Stimulated activated CD8-positive, alpha-beta memory T cell treated with anti-CD3 and anti-CD28 coated beads, Interleukin-7, amount 100 ng/mL, for 48 hours (primary cell): ENCODE data around the gene DPP9.

ENCODE experiments used
- DNase-seq, 2 donors: peaks; one replicate each; pipeline ENCODE4 v3.0.0-alpha.2; 2020; ENCODE audit warnings: low read depth in 1 of 2; ENCODE audit errors: extremely low read depth in 1 of 2

DPP9 gene

DNA sequence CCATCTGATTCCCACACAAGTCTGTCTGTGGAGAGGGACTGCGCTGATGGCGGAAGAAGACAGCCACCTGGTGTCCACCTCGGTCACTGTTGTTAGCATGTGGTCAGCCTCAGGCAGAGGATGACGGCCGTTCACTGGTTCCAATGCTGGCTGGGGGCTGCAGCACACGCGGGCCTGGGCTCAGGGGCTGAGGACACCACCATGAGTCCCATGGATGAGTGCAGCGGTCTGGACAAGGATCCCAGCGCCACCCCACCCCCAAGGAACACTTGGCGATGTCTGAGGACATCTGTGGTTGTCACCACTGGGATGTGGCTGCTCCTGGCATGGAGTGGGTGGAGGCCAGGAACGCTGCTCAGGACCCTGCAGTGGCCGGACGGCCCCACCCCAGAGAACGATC lies 10.9 kb downstream of the DPP9 start:
- DNase-seq = no peak

DNA sequence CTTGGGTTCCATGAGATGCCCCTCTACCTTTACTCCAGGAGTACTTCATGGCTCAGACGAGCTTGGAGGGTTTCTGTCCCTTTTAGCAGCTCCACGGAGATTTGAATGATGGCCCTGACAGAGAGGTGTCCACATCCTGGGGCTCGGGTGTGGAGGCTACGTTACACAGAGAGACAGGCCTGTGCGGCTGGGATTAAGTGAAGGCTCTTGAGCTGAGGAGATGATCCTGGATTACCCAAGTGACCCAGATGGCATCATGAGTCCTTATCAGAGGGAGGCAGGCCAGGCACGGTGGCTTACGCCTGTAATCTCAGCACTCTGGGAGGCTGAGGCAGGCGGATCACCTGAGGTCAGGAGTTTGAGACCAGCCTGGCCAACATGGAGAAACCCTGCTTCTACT lies 12.4 kb downstream of the DPP9 start:
- no peak for DNase-seq

DNA sequence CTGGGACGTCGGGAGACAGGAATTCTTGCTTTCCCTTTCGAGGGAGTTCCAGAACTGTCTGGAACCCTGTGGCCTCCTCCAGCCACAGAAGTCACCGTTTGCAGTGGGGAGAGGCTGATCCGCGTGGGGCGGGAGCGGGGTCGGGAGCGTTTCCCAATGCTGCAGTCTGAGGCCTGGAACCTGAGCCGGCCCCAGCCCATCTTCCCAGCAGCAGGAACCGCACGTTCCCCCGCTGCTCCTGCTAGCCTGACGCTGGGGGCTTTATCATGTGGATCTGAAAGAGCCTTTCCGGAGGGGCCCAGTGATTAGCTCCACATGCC lies 13.4 kb downstream of the DPP9 start:
- DNase-seq = no peak

DNA sequence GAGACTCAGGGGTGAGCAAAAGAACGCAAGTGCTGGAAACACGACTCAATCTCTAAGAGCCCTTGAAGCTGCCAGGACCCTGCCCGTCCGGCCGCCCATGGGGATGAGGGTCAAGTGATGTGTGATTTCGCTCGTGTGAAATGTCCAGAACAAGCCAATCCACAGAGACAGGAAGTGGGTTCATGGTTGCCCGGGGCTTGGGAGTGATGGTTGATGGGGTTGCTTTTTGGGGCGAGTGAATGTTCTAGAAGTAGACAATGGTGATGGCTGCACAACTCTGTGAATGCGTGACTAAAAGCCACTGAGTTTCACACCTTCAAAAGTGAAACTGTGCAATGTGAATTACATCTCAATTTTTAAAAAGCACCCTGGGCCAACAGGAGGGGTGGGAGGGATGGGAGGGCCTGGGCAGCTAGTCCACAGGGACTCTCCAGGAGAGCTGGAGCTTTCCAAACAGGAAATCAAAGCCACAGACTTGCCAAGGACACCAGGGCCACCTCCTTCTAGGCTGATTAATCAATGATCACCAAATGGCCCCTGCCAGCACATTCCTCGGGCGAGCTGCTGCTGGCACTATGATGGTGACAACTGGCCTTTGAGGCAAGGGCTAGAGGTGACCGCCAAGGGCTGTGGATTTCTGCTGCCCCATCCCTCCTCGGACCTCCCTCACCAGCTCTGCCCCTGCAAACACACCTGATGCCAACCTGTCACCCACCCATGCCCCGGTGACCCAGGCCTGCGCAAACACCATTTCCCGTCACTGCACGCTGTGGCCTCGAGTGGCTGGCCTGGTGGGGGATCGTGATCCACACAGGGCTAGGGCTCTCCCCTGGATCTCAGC lies 14.0 kb downstream of the DPP9 start:
- DNase-seq = no peak

DNA sequence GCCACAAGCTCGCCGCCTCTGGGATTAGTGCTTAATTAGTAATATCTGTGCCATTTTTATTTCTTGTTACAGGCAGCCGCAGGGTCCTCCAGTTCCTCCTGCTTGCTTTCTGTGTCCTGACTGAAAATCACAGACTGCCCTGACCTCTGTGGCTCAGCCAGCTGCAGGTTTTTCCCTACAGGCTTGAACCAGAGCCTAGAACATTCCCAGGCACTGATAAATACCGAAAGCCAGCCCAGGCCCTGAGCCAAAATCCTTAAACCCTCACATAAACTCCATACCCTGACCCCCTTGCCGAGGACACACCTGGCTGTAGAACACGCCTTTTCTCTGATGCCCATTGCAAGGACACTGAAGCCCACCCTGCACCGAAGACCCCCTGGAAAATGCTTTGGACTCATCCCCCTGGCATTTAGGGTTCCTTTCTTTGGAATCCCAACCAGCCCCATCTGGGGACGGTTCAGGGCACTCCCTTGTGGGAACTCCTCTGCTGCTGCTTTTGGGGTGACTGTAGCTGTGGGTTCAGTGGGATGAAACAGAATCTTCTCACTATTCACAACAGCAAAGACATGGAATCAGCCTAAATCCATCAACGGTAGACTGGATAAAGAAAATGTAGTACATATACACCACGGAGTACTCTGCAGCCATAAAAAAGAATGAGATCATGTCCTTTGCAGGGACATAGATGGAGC lies 15.5 kb downstream of the DPP9 start:
- no peak for DNase-seq

DNA sequence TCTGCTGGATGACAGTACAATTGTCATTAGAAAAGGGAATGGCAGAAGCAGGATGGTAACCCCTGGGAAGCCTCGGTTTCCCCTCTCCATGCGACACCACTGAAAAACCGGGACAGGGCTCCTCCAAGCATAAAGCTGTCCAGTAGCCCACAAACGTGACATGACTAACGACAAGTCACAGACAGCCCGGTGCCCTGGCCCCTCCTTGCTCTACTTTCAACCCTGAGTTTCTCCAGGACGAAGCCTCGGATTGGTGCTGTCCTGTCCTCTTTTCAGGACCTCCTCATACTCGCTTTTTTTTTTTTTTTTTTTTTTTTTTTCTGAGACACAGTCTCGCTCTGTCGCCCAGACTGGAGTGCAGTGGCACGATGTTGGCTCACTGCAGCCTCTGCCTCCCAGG lies 16.3 kb downstream of the DPP9 start:
- no peak for DNase-seq

DNA sequence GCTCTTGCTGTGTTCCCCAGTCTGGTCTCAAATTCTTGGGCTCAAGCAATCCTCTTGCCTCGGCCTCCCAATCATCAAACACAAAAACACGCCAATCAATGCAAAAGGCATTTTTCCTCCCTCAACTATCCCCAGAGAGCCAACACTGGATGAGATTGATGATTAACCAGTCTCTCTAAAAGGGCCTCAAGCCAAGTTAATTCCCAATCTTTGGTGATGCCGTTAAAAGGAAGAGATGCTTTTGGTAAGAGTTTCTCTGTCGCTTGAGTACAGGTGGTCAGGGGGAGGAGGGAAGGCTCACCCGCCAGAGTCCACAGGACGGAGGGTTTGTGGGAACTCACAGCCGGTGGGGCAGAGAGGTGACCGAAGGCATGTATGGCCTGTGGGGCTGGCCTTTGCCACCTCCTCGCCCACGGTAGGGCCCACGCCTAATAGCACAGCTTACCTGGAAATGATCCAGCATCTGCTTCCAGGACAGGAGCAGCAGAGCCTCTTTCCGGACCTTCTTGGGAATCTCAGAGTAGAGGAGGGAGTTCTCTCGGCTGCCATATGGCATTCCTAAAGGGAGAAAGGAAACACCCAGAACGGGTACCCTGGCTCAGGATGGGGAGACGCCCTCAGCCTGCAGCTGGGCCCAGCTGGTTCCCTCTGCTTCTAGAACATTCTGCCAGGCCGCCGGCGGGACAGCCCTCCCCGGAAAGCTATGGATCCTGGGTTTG lies 18.1 kb downstream of the DPP9 start:
- no peak for DNase-seq

DNA sequence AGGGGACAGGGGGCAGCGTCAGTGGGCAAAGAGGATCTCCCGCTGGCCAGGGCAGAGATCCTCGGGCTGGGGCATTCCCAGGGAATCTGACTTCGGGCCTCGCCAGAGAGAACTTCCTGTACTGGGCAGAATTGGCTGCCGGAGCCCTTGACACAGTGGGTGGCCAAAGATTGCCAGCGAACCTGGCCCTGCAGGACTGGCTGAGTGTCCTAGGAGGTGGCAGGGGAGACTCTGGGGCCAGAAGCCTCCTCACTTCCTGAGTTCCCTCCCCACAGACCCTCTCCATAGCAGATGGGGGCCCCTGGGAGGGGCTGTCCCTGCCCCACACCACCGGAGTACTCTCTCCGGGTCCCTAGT lies 19.3 kb downstream of the DPP9 start:
- DNase-seq = no peak

DNA sequence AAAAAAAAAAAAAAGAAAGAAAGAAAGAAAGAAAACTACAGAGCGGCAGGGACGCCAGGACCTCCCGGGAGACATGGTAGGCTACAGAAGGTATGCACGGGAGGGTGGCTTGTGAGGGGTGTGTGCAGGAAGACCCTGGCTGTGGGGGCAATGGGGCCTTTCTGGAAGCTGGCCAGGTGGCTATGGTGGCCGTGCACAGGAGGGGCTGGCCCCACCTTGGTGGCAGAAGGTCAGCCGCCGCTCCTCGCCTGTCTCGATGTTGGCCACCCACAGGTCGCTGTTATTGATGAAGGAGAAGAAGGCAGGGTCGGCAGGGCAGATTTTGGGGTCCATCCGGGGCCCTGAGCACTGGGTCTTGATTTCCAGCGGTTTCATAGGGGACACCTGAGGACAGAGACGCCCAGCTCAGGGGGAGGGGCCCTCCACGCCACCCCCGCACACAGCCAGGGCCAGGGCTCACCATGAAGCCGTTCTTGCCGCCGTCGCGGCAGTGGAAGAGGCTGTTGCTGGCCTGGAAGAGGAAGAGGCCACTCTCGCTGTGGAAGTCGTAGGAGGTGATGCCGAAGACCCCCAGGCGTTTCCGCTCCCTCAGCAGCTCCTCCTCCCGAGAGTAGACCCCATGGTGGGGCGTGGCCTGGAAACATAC lies 19.8 kb downstream of the DPP9 start:
- DNase-seq = no peak

DNA sequence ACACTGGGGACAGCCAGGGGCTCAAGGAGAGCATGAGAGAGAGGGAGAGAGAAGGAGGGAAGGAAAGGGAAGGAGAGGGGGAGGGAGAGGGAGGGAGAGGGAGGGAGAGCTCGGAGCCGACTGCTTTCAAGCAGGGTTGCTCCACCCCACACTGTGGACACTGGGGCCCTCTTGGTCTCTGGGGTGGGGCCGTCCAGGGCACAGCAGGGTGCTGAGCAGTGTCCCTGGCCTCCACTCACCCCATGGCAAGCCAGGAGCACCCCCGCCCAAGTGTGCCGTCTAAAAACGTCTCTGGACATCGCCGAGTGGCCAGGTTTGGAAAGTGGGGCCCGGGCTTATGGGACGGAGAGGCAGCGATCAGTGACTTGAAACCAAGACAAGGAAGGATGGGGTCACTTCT lies 20.9 kb downstream of the DPP9 start:
- DNase-seq = no peak

DNA sequence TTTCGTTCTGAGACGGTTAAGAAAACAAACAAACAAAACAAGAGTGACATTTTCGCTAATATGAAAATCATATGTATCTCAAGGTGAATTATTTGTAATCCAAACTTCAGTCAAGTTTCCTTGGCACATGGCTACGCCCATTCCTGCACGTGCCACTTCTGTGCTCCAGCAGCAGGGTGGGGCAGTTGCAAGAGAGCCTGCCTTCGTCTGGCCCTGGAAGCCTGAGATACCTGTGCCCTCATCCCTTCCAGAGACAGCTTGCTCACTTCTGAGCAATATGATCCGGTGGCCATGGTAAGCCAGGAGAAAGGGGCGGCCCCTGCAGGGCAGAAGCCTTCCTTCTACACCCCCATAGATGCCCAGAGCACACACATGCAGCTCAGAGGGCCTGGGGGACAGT lies 22.1 kb downstream of the DPP9 start:
- no peak for DNase-seq

DNA sequence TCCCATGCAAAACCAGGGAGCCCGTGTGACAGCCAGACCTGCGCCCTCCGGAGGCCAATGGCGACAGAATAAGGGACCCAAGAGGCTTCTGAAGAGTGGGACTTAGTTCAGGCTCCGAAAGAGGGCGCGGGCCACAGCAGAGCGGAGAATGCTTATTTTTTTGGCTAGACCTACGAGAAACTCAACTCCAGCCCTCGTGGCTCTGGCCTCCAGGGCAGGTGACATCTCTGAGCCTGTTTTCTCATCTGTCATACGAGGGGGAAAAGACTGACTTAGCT lies 23.0 kb downstream of the DPP9 start:
- no peak for DNase-seq

DNA sequence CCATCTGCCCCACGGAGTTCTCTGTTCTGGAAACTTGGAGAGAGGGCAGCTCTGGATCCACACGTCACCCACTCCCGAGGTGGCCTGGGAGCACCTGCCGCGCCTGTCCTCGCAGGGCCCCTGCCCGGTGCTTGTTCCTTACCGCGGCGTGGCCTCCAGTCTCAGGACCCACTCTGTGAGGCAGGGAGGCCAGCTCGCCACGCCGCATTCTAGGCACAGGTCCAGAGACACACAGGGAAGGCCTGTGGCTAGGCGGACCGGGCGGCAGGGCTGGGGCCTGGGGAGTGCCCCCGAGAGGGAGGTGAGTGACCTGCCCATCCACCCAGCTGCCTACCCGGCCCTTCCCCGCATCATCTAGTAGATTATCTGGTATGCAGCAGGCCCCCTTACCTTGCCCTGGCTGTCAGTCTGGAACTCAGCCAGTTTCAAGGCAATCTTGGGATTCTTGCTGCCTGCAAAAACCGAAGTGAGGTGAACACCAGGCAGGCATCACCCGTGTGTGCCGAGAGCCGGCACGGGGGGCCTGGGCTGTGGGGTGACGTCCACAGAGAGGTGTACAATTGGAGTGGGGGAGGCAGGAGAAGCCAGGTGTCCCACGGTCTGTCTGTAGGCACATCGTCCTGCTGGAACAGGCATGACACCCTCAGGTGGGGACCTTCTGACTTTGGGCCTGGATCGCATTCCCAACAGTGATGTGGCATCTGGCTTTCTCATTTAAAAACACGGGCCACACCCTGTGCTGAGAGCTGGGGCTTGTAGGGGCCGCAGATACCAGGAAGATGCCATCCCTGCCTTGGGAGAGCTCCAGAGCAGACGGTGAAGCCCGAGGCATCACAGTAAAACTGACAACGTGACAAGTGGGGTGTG lies 23.6 kb downstream of the DPP9 start:
- no peak for DNase-seq

DNA sequence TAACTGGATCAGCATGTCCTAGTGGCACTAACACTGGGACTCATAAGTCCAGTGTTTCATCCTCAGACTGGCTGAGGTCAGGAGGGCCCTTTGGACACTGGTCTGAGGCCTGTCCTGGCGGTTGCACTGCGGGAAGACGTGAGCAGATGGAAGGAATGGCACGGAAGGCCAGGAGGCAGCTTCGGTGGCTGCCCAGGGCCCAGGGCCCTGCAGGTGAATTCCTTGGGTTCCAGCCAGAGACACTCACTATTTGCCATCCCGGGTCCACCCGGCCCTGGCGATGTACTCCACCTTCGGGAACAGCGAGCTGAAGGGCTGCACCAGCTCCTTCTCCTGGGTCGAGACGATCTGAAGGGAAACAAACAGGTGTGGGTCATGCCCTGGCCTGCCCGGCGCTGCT lies 26.3 kb downstream of the DPP9 start:
- DNase-seq = no peak

DNA sequence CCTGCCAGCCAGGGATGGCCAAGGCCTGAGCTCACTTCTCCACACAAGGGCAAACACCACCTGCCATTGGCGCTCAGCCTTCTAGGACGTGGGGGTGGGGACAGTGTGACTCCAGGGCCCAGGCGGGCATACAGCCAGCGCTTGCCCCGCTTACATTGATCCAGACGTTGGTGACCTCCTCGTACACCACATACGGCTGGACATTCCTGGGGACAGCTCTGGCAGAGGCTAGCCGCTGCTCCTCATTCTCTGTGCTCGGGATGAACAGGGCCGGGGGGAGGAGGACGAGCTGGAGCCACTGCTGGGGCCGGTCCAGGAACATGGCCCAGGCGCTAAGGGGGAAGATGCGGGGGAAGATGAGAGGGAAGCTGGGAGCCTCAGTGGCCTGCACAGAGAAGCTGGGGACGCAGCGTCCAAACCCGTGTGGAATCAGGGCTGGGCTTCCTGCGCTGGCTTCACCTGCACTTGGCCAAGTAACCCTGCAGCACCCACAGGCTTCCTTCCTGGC lies 28.4 kb downstream of the DPP9 start:
- no peak for DNase-seq

DNA sequence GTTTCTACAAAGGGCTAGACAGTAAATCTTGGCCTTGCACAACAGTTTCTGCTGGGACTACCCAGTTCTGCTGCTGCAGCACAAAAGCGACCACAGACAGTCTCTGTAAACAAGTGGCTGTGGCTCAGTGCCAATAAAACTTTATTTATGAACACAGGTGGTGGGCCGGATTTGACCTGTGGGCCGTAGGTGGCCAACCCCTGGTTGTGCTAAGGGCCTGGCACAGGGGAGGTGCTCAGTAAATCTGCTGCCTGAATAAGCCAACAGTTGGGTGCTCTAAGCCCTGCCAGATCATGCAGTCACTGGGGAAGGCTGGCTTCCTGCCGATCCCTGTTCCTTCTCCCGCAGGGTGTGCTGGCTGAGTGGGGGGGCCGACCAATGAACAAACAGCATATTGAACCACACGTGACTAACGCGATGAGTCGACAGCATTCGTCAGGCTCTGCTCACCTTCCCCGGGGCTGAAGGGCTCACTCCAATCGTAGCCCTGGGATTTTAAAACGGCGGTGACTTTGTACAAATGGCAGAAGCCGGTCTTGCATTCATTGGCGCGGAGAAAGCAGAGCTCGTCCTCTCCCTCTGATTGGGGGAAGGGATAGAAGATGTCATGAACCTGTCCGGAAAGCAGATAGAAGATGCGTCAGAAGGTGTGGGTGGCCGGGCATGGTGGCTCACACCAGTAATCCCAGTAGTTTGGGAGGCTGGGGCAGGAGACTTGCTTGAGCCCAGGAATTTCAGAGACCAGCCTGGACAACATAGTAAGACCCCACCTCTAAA lies 29.2 kb downstream of the DPP9 start:
- no peak for DNase-seq

DNA sequence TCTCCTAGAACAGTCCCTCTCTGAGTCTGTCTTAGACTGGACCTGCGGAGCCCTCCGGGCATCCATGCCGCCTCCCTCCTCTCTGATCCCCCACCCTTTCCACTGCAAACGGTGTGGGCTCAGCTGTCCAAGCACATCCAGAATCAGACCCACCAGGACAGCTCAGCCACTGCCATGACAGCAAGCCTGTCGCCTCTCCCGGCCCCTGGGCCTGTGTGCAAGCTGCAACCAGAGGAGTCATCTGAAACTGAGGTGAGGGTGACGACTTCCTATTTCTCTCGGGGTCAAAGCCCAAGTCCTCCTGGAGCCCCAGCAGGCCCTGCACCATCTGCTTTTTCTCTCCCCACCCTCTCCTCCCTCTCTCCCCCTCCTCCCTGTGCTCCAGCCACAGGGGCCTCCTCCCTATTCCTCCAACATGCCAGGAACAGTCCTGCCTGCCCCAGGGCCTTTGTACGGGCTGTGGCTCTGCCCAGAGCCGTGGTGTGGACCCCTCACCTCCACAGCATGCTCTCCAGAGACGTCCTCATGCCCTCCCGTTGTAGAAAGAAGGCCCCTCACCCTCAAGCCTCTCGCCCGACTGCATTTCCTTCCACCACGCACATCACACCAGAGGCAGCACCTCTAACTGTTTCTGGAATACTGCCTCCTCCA lies 30.0 kb downstream of the DPP9 start:
- no peak for DNase-seq

DNA sequence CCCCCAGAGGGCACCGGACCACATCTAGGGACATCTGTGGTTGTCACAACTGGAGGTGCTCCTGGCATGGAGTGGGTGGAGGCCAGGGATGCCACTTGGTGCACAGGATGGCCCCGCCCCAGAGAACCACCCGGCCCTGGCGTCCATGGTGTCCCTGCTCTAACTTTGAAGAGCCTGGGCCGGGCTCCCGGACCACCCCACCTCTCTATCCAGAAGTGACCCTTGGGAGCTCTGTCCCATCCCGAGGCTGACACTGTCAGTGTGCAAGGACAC lies 30.6 kb downstream of the DPP9 start:
- no peak for DNase-seq

DNA sequence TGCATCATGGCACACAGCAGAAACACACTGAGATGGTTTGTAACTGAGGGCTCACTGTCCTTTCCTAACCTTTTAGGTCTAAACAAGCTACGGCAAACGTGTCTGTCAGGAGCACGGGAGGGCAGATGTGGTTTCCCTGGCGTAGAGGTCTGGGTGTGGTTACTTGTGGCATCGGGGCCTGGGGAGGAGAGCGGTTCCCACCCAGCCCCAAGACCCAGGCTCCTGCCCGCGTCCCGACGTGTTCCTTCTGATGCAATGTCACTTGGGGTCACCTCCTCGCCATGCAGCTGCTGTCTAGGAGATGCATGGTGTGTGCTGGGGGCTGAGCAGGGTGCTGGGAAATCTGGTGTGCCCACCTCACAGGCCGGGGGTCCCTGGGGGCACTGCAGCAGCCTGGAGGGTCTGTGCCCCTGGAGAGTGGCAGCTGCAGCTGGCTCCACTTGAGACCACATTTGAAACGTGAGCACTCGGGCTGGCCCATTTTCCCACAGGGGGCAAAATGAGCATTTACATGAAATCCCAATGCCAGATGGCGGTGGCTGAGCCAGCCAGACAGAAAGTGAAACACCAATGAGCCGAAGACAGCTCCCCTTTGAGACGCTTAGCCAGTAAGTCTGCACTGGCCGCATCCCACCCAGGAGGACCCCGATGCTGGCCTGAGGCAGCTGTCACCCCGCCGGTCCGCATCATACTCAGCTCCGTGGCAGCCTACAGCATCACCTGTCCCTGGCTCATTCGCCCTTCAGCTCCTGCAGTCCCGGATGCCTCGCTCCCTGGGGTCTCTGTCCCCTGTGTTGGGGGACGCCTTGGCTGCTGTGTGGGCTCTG lies 31.2 kb downstream of the DPP9 start:
- DNase-seq = no peak
